ENCODE data around the gene LILRA2. TPM values are rescaled to one million over a fixed set of nuclear protein-coding genes. Genes with fewer than 3 reads are reported as not detected.

Gene LILRA2
- polyA plus RNA-seq, 1 donor (not counting 4 experiments of a cell fraction or from before 2014, with no cell fraction given) = not detected

DNA sequence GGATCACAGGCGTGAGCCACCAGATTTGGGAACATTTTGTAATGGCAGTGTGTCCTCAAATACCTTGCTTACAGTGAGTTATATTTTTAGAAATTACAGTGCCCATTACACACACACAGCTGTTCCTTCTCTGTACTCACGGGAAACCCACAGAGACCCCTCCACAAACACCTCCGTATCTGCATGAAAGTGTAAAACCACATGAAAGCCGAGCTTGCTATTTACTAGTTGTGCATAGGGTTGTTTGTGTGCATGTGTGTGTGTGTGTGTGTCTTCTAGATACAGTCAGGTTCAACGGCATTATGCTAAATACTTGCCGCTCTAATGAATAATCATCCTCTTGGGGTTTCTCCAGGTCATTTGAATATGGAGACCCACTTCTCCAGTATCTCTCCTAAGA is 22.3 kb upstream of the LILRA2 start:
- H3K4me2 ChIP-seq (ENCODE audit: control insufficient read depth, extremely low read depth, insufficient read depth, low read depth, low read length) = no peak overlapping the region
- H3K9me1 ChIP-seq (ENCODE audit: control insufficient read depth, extremely low read depth, insufficient read depth, low read length) = no peaks in the 10 kb centered on the region
- no peaks in the 10 kb centered on the region for H3K79me2 ChIP-seq (ENCODE audit: control insufficient read depth, insufficient read depth, low read length)
- dilution Hi-C loops (cut with MboI; ENCODE audit: extremely low pct_ligation_motif_present, low sequenced_read_pairs) = no loop called here
- no peaks in the 10 kb centered on the region for H3K36me3 ChIP-seq (ENCODE audit: control insufficient read depth in 2 of 2, extremely low read depth in 1 of 2, insufficient read depth in 2 of 2, low read length in 2 of 2)
- FAIRE-seq = no peak
- no peak for DNase-seq (ENCODE audit: low read depth, low spot score)
- H3K9ac ChIP-seq (ENCODE audit: control insufficient read depth, extremely low read depth, insufficient read depth, low read length) = no peak overlapping the region
- no peak overlapping the region for H3K4me3 ChIP-seq (ENCODE audit: control insufficient read depth in 2 of 3, extremely low read depth in 1 of 3, insufficient read depth in 2 of 3, low read depth in 1 of 3, low read length in 3 of 3)
- no peaks in the 10 kb centered on the region for H3K4me1 ChIP-seq (ENCODE audit: control insufficient read depth, extremely low read depth, insufficient read depth, low read length)
- H4K20me1 ChIP-seq (ENCODE audit: control insufficient read depth, extremely low read depth, insufficient read depth, low read length) = no peaks in the 10 kb centered on the region
- H3K27ac ChIP-seq (ENCODE audit: control insufficient read depth, insufficient read depth, low read length) = no peak overlapping the region
- peaks cover 17% of the 10 kb centered on the region for H3K9me3 ChIP-seq (ENCODE audit: control insufficient read depth, low read depth, low read length)
- no peaks in the 10 kb centered on the region for H3K27me3 ChIP-seq (ENCODE audit: control insufficient read depth, extremely low read depth, insufficient read depth, low read length)
- TF ChIP-seq, protein P1, sequence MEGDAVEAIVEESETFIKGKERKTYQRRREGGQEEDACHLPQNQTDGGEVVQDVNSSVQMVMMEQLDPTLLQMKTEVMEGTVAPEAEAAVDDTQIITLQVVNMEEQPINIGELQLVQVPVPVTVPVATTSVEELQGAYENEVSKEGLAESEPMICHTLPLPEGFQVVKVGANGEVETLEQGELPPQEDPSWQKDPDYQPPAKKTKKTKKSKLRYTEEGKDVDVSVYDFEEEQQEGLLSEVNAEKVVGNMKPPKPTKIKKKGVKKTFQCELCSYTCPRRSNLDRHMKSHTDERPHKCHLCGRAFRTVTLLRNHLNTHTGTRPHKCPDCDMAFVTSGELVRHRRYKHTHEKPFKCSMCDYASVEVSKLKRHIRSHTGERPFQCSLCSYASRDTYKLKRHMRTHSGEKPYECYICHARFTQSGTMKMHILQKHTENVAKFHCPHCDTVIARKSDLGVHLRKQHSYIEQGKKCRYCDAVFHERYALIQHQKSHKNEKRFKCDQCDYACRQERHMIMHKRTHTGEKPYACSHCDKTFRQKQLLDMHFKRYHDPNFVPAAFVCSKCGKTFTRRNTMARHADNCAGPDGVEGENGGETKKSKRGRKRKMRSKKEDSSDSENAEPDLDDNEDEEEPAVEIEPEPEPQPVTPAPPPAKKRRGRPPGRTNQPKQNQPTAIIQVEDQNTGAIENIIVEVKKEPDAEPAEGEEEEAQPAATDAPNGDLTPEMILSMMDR (optimal IDR thresholded peaks at IDR 0.05 in 1 of 3, IDR thresholded peaks at IDR 0.05 in 1 of 3, conservative IDR thresholded peaks at IDR 0.05 in 1 of 3; ENCODE audit: extremely low read depth in 1 of 3, insufficient read depth in 2 of 3, low read length in 3 of 3) = no peak
- no peak for TF ChIP-seq EZH2 (IDR thresholded peaks at IDR 0.05; ENCODE audit: low read length)
- no peak overlapping the region for H2AFZ ChIP-seq (ENCODE audit: control insufficient read depth, low read length)

DNA sequence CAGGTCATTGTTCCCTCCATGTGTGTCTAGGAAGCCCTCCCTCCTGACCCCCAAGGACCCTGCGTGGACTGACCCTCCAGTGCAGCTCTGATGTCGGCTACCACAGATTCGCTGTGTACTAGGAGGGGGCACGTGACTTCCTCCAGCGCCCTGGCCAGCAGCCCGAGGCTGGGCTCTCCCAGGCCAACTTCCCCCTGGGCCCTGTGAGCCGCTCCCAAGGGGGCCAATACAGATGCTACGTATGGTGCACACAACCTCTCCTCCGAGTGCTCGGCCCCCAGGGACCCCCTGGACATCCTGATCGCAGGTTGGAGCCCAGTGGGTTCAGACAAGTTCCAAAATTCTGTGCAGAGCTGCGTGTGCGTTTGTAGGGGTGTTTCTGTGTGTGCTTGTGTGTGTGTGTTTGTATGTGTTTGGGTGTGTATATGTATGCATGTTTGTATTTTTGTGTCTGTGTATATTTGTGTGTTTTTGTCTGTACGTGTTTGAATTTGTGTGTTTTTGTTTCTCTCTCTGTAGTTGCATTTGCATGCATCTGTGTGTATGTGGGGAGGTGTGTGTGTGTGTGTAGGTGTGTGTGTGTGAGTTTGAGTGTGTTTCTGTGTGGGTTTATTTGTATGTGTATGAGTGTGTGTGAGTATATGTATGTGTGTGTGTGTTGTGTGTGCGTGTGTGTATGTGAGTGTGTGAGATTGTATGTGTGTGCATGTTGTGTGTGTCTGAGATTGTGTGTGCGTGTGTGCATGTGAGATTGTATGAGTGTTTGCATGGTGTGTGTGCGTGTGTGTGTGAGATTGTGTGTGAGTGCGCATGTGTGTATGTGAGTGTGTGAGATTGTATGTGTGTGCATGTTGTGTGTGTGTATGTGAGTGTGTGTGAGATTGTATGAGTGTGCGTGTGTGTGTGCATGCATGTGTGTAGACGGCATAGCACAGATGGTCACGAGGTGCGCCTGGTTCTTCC is 21.4 kb upstream of the LILRA2 start:
- Histone ChIP-seq H4K20me1 (ENCODE audit: control insufficient read depth, extremely low read depth, insufficient read depth, low read length) (no peaks in the 10 kb centered on the region), H3K36me3 (ENCODE audit: control insufficient read depth in 2 of 2, extremely low read depth in 1 of 2, insufficient read depth in 2 of 2, low read length in 2 of 2) (no peaks in the 10 kb centered on the region), H3K9me3 (ENCODE audit: control insufficient read depth, low read depth, low read length) (peaks cover 14% of the 10 kb centered on the region), H3K4me3 (ENCODE audit: control insufficient read depth in 2 of 3, extremely low read depth in 1 of 3, insufficient read depth in 2 of 3, low read depth in 1 of 3, low read length in 3 of 3) (no peak overlapping the region), H3K4me2 (ENCODE audit: control insufficient read depth, extremely low read depth, insufficient read depth, low read depth, low read length) (no peak overlapping the region), H3K79me2 (ENCODE audit: control insufficient read depth, insufficient read depth, low read length) (no peaks in the 10 kb centered on the region), H2AFZ (ENCODE audit: control insufficient read depth, low read length) (no peak overlapping the region), H3K9me1 (ENCODE audit: control insufficient read depth, extremely low read depth, insufficient read depth, low read length) (no peaks in the 10 kb centered on the region), H3K4me1 (ENCODE audit: control insufficient read depth, extremely low read depth, insufficient read depth, low read length) (no peaks in the 10 kb centered on the region), H3K9ac (ENCODE audit: control insufficient read depth, extremely low read depth, insufficient read depth, low read length) (no peak overlapping the region), H3K27ac (ENCODE audit: control insufficient read depth, insufficient read depth, low read length) (no peak overlapping the region), H3K27me3 (ENCODE audit: control insufficient read depth, extremely low read depth, insufficient read depth, low read length) (no peaks in the 10 kb centered on the region)
- TF ChIP-seq, protein P1 (optimal IDR thresholded peaks at IDR 0.05 in 1 of 3, IDR thresholded peaks at IDR 0.05 in 1 of 3, conservative IDR thresholded peaks at IDR 0.05 in 1 of 3; ENCODE audit: extremely low read depth in 1 of 3, insufficient read depth in 2 of 3, low read length in 3 of 3) = no peak
- DNase-seq (ENCODE audit: low read depth, low spot score) (no peak), FAIRE-seq (no peak)
- dilution Hi-C loops (cut with MboI; ENCODE audit: extremely low pct_ligation_motif_present, low sequenced_read_pairs) = no loop called here
